ENCODE results near the gene PXYLP1. TPM values are rescaled to one million over a fixed set of nuclear protein-coding genes. Genes with fewer than 3 reads are reported as not detected.

Gene PXYLP1
- total and polyA plus RNA-seq, 2 of the 8 experiments (the other 6 are each of a cell fraction or from before 2014, with no cell fraction given) = 19.4 to 20.6 TPM

DNA sequence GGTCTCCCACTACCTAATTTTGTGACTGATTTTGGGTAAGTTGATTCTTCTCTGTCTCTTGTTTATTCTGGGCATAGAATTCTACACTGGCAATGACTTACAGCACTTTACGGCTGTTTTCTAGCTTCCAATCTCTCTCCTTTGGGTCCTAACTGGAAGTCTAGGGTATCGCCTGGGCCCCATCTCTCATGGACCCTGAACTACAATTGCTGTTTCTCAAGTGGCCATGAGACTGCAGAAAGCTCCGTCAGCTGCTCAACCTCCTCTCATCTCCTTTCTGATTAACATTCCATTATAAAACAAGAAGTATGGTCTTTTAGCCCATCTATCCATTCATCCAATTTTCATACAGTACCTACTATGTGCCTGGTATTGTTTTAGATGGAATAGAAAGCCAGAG is 4.4 kb upstream of the PXYLP1 start:
- Histone ChIP-seq H2AK5ac (ENCODE audit: low read depth, low read length) (no peak overlapping the region), H3K4me1 (replicated peaks in 1 of 4; ENCODE audit: control insufficient read depth in 3 of 4, insufficient read depth in 4 of 4, low read length in 3 of 4) (peaks cover 3 to 12% (median 5%) of the 10 kb centered on the region in 4 experiments; a peak in 4 of 7 replicates), H3K56ac (replicated peaks; ENCODE audit: insufficient read length, low read depth, low read length) (no peak overlapping the region), H4K5ac (ENCODE audit: insufficient read length, low read depth, low read length) (no peak overlapping the region), H3K4me2 (ENCODE audit: insufficient read depth in 1 of 2, low read depth in 2 of 2, low read length in 2 of 2) (no peak overlapping the region), H2BK15ac (ENCODE audit: low read length) (no peak overlapping the region), H3K79me2 (ENCODE audit: control insufficient read depth in 1 of 2, insufficient read depth in 2 of 2, low read length in 2 of 2) (no peaks in the 10 kb centered on the region), H4K91ac (replicated peaks; ENCODE audit: insufficient read length, low read length) (no peak overlapping the region), H3K4me3 (ENCODE audit: extremely low read depth in 1 of 4, insufficient read depth in 2 of 4, low read depth in 3 of 4, low read length in 4 of 4) (no peak overlapping the region), H3K14ac (ENCODE audit: insufficient read length) (no peak overlapping the region), H3K18ac (ENCODE audit: extremely low read depth, low read length) (no peak overlapping the region), H3K79me1 (ENCODE audit: low read depth, low read length) (no peaks in the 10 kb centered on the region), H3K9ac (replicated peaks in 1 of 4; ENCODE audit: extremely low read depth in 1 of 4, low read depth in 3 of 4, low read length in 3 of 4) (no peak overlapping the region), H3K36me3 (ENCODE audit: control insufficient read depth in 2 of 4, insufficient read depth in 4 of 4, low read length in 3 of 4) (no peaks in the 10 kb centered on the region), H3K4ac (replicated peaks; ENCODE audit: insufficient read length, low read depth, low read length) (no peak overlapping the region), H3K23ac (ENCODE audit: insufficient read length) (no peak overlapping the region), H2BK120ac (replicated peaks; ENCODE audit: low read depth, low read length) (no peak overlapping the region), H2BK20ac (ENCODE audit: low read length) (no peak overlapping the region), H3K23me2 (ENCODE audit: low read depth, low read length) (peaks cover 2% of the 10 kb centered on the region), H2AFZ (ENCODE audit: low read length) (no peak overlapping the region), H4K20me1 (replicated peaks in 1 of 2; ENCODE audit: control insufficient read depth in 1 of 2, insufficient read depth in 2 of 2, low read length in 2 of 2) (no peaks in the 10 kb centered on the region), H2BK12ac (ENCODE audit: low read depth, low read length) (no peak overlapping the region), H3K27me3 (replicated peaks in 1 of 4; ENCODE audit: control insufficient read depth in 3 of 4, extremely low read depth in 1 of 4, insufficient read depth in 3 of 4, low read length in 3 of 4) (peaks cover 0 to 15% (median 12%) of the 10 kb centered on the region in 4 experiments; a peak in 4 of 7 replicates), H3K27ac (ENCODE audit: low read depth, low read length) (no peak overlapping the region), H4K8ac (ENCODE audit: extremely low read depth, insufficient read depth, low read length) (no peak overlapping the region), H3K9me3 (ENCODE audit: insufficient read depth in 2 of 2, low read depth in 1 of 2, low read length in 1 of 2) (0 out of 4 replicates have a peak, but pooled peaks cover 0 to 4% of the 10 kb centered on the region in 2 experiments), H2BK5ac (ENCODE audit: low read depth, low read length) (no peak overlapping the region)
- ChIA-PET CTCF (ENCODE audit: partially characterized antibody) (interaction anchor here (0.8 to 1.7 kb wide), 3 partner anchors 10 to 227 kb away, joined by 4 read pairs; no protein-coding TSS in a partner anchor), POLR2A (ENCODE audit: partially characterized antibody) (interaction anchor here (1.8 kb wide), 1 partner anchor 8 kb away, joined by 5 read pairs; no protein-coding TSS in a partner anchor)
- 85% methylated on average over 3 of the region's 3 CpGs; no CpG with 5 or more reads in 1 of the 2 experiments for WGBS, 2 experiments (ENCODE audit: extremely low coverage in 1 of 2, insufficient coverage in 1 of 2, insufficient read length in 1 of 2, insufficient replicate concordance in 2 of 2, low coverage in 1 of 2, low lambda C conversion rate in 2 of 2, missing lambda C conversion rate in 1 of 2)
- FAIRE-seq = no peak
- DNase-seq (ENCODE audit: low read depth in 1 of 2, low spot score in 2 of 2) = no peak
- TF ChIP-seq CHD1 (IDR thresholded peaks at IDR 0.05; ENCODE audit: low read depth, low read length) (no peak), HDAC6 (IDR thresholded peaks at IDR 0.05; ENCODE audit: low read depth, low read length) (no peak), KDM5A (IDR thresholded peaks at IDR 0.05; ENCODE audit: low read length) (no peak), EZH2 (IDR thresholded peaks at IDR 0.05; ENCODE audit: low read depth, low read length, severe bottlenecking) (no peak), POLR2A (IDR thresholded peaks at IDR 0.05; ENCODE audit: control extremely low read depth in 1 of 2, low read depth in 2 of 2, low read length in 2 of 2) (no peak), NRF1 (IDR thresholded peaks at IDR 0.05; ENCODE audit: low read depth, low read length) (no peak)
